ENCODE results near the gene CUL5. TPM values are rescaled to one million over a fixed set of nuclear protein-coding genes. Genes with fewer than 3 reads are reported as not detected.
"Not testable (repeated sequence)": the region's sequence is repeated elsewhere in the genome, so short reads cannot be mapped to it uniquely, and the experiment has no call there.

Gene CUL5
- polyA plus RNA-seq, 3 donors = 24.7 to 37.8 (median 36.7) TPM

GRCh38 chr11:108117746-108118371 lies 109.2 kb downstream of the CUL5 start:
- Histone ChIP-seq H4K20me1 (ENCODE audit: insufficient read depth, low read length) (no peaks in the 10 kb centered on the region), H3K9me3 (replicated peaks in 1 of 2; ENCODE audit: control insufficient read depth in 1 of 2, insufficient read depth in 1 of 2, low read length in 2 of 2) (no peaks in the 10 kb centered on the region), H3K79me2 (ENCODE audit: insufficient read depth, low read length) (peaks cover 15% of the 10 kb centered on the region), H3K4me2 (replicated peaks; ENCODE audit: extremely low read depth, low read length, poor library complexity, severe bottlenecking) (no peak overlapping the region), H3K27me3 (ENCODE audit: control insufficient read depth in 2 of 2, insufficient read depth in 2 of 2, low read length in 2 of 2) (no peaks in the 10 kb centered on the region), H3K9ac (ENCODE audit: insufficient read depth, low read length, poor library complexity, severe bottlenecking) (no peak overlapping the region), H3K36me3 (replicated peaks in 1 of 2; ENCODE audit: control insufficient read depth in 1 of 2, insufficient read depth in 2 of 2, low read length in 2 of 2) (no peaks in the 10 kb centered on the region), H3K4me1 (ENCODE audit: control insufficient read depth in 1 of 2, insufficient read depth in 2 of 2, low read length in 2 of 2) (peaks cover 13 to 18% of the 10 kb centered on the region in 2 donors), H2AFZ (ENCODE audit: insufficient read depth, low read depth, low read length, poor library complexity, severe bottlenecking) (no peak overlapping the region), H3K27ac (ENCODE audit: low read depth in 1 of 2, low read length in 2 of 2) (no peak overlapping the region), H3K4me3 (replicated peaks in 1 of 3; ENCODE audit: low read depth in 2 of 3, low read length in 3 of 3) (no peak overlapping the region)
- intact Hi-C loops (cut with micrococcal nuclease) = loop anchor here in 1 of 2 donors (10.0 kb wide), 1 partner anchor 537 kb away; no protein-coding TSS in a partner anchor
- Mint-ChIP-seq H3K4me1 (peaks cover 12% of the 10 kb centered on the region), H3K27ac (no peak overlapping the region), H3K4me3 (no peak overlapping the region), H3K36me3 (no peaks in the 10 kb centered on the region), H3K27me3 (ENCODE audit: low read depth in 3 of 3) (peaks cover 0 to 3% (median 0%) of the 10 kb centered on the region in 3 donors), H3K9me3 (no peaks in the 10 kb centered on the region)
- TF ChIP-seq CTCF (IDR thresholded peaks at IDR 0.05) = peak; percentile 57
- peak; percentile 4 to 41 (median 13) for DNase-seq

GRCh38 chr11:108120936-108121273 lies 112.2 kb downstream of the CUL5 start:
- Histone ChIP-seq H3K4me1 (ENCODE audit: control insufficient read depth in 1 of 2, insufficient read depth in 2 of 2, low read length in 2 of 2) (peaks cover 26 to 36% of the 10 kb centered on the region in 2 donors), H3K79me2 (ENCODE audit: insufficient read depth, low read length) (peaks cover 45% of the 10 kb centered on the region), H2AFZ (ENCODE audit: insufficient read depth, low read depth, low read length, poor library complexity, severe bottlenecking) (peak overlapping the region; percentile 98), H3K4me2 (replicated peaks; ENCODE audit: extremely low read depth, low read length, poor library complexity, severe bottlenecking) (peak overlapping the region; percentile 82), H3K27ac (ENCODE audit: low read depth in 1 of 2, low read length in 2 of 2) (peak overlapping the region in 1 of 2 donors; percentile 75), H3K4me3 (replicated peaks in 1 of 3; ENCODE audit: low read depth in 2 of 3, low read length in 3 of 3) (peak overlapping the region in 2 of 3 experiments; percentile 64 to 83)
- H3K4me1 Mint-ChIP-seq = peaks cover 30% of the 10 kb centered on the region
- not testable (repeated sequence) for H3K36me3 Mint-ChIP-seq; H3K9me3 ChIP-seq (replicated peaks in 1 of 2; ENCODE audit: control insufficient read depth in 1 of 2, insufficient read depth in 1 of 2, low read length in 2 of 2); H3K27me3 Mint-ChIP-seq (ENCODE audit: low read depth in 3 of 3); H3K36me3 ChIP-seq (replicated peaks in 1 of 2; ENCODE audit: control insufficient read depth in 1 of 2, insufficient read depth in 2 of 2, low read length in 2 of 2); H3K27me3 ChIP-seq (ENCODE audit: control insufficient read depth in 2 of 2, insufficient read depth in 2 of 2, low read length in 2 of 2); H3K9me3 Mint-ChIP-seq; H3K9ac ChIP-seq (ENCODE audit: insufficient read depth, low read length, poor library complexity, severe bottlenecking); H4K20me1 ChIP-seq (ENCODE audit: insufficient read depth, low read length); DNase-seq
- H3K27ac Mint-ChIP-seq = peak overlapping the region in 6 of 7 donors; percentile 7 to 84 (median 76)
- intact Hi-C loops (cut with micrococcal nuclease) = loop anchor here (2.0 to 10.0 kb wide), 4 partner anchors 104 to 544 kb away; partner anchors contain the start of genes ATM (in 1 of the 2), DDX10 (in 1 of the 2), NPAT (in 1 of the 2) and RAB39A (in 1 of the 2)
- WGBS (ENCODE audit: insufficient coverage) = 100% methylated on average over 1 of the region's 7 CpGs
- H3K4me3 Mint-ChIP-seq = peak overlapping the region; percentile 80 to 94
